ENCODE measurements around the gene SPNS2.

GRCh38 chr17:4560837-4561256, 62.2 kb downstream of the SPNS2 start:
- TF ChIP-seq EZH2phosphoT487 (IDR thresholded peaks at IDR 0.05) = no peak
- TF ChIP-seq CTCF (IDR thresholded peaks at IDR 0.05) = peak; percentile 47

Measured in neural progenitor cell (in vitro differentiated cells).